ENCODE data around the gene DAPP1. TPM values are rescaled to one million over a fixed set of nuclear protein-coding genes. Genes with fewer than 3 reads are reported as not detected.
"Not testable (repeated sequence)": the region's sequence is repeated elsewhere in the genome, so short reads cannot be mapped to it uniquely, and the experiment has no call there.

The DAPP1 gene, protein sequence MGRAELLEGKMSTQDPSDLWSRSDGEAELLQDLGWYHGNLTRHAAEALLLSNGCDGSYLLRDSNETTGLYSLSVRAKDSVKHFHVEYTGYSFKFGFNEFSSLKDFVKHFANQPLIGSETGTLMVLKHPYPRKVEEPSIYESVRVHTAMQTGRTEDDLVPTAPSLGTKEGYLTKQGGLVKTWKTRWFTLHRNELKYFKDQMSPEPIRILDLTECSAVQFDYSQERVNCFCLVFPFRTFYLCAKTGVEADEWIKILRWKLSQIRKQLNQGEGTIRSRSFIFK
- polyA plus RNA-seq (ENCODE audit: low read depth in 6 of 6), result 100 to 1,000 TPM; 114 to 255 (median 199) TPM

DNA sequence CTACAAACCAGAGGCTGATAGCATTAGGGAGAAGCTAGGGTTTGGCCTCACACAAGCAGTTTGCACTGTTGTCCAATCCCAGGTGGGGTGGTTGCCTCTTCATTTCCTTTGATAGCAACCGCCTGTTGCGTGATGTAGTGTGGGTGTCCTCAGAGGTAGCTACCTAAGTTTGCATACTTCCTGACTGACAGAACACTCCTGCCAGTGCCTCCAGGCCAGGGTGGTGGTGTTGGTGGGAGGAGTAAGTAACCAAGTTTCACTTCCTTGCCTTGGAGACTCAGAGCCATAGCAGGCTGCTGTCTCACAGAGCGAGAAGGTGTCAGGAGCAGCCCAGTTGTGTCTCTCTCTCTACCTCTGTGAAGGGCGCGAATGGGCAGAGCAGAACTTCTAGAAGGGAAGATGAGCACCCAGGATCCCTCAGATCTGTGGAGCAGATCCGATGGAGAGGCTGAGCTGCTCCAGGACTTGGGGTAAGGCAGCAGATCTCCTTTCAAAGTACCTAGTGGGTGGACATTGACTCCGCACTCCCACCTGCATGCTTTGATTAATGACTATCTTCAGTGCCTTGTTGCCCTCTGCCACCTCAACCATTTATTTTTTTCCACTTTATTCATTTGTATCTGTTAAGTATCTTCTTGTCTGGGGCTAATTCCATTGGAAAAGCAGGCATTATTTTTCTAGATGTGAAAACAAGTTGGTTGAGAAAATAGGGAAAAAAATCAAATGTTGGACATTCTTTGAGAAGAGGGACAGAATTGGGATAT lies at the start of gene DAPP1:
DAPP1 (plus strand) TSS at position 283 of the 764 bp plus-strand sequence; CDS start at position 370, 87 bp downstream.
- Mint-ChIP-seq H3K36me3 (peaks cover 0 to 11% of the 10 kb centered on the region in 2 donors), H3K4me3 (peak within 1 kb of the TSS; percentile 90 to 98 (median 93)), H3K27ac (peak within 1 kb of the TSS; percentile 93 to 99 (median 98)), H3K9me3 (no peaks in the 10 kb centered on the region), H3K27me3 (no peaks in the 10 kb centered on the region), H3K4me1 (peaks cover 48 to 58% (median 51%) of the 10 kb centered on the region in 3 donors)
- DNase-seq, result peak; percentile 92
- peak; percentile 90 to 91 for ATAC-seq (ENCODE audit: low read depth in 2 of 2)

DNA sequence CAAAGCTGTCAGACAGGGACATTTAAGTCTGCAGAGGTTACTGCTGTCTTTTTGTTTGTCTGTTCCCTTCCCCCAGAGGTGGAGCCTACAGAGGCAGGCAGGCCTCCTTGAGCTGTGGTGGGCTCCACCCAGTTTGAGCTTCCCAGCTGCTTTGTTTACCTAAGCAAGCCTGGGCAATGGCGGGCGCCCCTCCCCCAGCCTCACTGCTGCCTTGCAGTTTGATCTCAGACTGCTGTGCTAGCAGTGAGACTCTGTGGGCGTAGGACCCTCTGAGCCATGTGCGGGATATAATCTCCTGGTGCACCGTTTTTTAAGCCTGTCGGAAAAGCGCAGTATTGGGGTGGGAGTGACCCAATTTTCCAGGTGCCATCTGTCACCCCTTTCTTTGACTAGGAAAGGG lies 45.8 kb upstream of the DAPP1 start:
- H3K4me3 Mint-ChIP-seq; H3K27ac Mint-ChIP-seq; H3K4me1 Mint-ChIP-seq; DNase-seq; ATAC-seq (ENCODE audit: low read depth in 2 of 2): not testable (repeated sequence)
- Mint-ChIP-seq H3K36me3 (peaks cover 7 to 14% of the 10 kb centered on the region in 2 donors), H3K9me3 (peaks cover 7 to 21% (median 15%) of the 10 kb centered on the region in 7 donors), H3K27me3 (peaks cover 10 to 35% (median 28%) of the 10 kb centered on the region in 3 donors)

DNA sequence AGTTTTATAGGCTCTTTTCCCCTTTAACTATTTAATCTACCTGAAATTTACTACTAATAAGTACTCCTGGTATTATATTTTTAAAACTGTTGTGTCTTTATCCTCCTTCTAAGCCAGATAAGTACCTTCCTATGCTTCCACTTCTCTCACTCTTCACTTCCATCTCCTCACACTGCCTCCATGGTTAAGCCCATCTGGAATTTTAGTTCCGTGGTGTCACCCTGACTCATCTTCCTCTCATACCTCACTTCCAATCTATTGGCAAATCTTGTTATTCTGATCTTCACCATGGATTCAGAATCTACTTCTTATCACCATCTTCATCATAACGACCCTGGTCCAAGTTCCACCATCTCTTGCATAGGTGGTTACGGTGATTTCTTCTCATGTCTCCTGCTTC lies 32.7 kb upstream of the DAPP1 start:
- peaks cover 0 to 4% (median 0%) of the 10 kb centered on the region in 7 donors for H3K9me3 Mint-ChIP-seq
- DNase-seq (no peak), ATAC-seq (ENCODE audit: low read depth in 2 of 2) (no peak)
- H3K4me3 Mint-ChIP-seq, result no peak overlapping the region
- H3K4me1 Mint-ChIP-seq, result no peaks in the 10 kb centered on the region
- H3K27me3 Mint-ChIP-seq, result peaks cover 12 to 24% (median 14%) of the 10 kb centered on the region in 3 donors
- H3K36me3 Mint-ChIP-seq, result no peaks in the 10 kb centered on the region
- no peak overlapping the region for H3K27ac Mint-ChIP-seq

DNA sequence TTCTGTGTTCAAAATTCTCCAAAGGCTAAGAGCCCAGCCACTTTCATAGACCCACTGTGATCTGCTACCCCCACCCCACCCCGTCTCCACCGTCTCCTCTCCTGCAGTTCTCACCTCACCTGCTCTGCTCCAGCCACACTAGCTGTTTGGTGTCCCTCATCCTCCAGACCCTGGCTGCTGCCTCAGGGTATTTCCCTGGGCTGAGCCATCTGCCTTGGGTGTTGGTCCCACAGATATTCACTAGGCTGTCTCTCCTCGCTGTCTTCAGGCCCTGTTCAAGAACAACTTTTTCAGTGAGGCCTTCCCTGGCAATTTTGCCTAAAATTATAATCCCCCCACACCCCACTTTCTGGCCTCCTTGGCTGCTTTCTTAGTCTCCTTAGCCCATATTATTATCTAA lies 31.8 kb upstream of the DAPP1 start:
- H3K36me3 Mint-ChIP-seq, result no peaks in the 10 kb centered on the region

DNA sequence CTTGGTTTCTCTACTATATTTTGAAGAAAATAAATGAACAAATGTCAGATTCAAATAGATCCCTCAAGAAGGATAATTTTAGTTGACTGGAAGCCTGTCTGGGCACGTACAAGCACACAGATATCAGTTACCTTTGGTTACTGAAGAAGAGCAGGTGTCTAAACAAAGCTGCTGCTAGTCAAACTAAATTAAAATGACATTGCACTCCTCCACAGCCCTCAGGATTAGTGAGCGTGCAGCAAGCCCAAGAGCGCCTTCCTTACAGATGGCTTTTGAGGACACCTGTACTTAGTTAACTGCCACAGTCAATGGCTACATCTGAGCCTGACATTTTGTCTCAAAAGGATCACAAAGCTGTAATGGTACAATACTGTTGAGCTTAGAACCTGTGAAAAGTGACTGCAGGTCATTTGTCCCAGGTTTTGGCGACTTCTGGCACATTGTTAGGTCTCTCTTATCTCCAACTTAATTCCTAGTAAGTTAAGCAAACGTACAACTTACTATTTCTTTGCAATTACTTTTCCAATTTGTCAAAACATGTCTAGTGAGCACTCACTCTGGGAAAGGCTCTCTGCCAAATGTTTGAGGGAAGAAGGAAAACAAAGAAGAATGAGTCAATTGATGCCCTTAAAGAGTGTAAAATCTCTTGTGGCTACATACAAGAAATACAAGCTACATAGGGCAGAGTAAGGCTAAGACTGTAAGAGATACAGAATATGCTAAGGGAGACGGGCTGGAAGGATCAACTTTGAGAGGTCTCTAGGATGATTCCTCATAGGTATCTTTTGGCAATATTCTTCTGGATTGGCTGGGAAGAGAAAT lies 25.6 kb upstream of the DAPP1 start:
- DNase-seq, result no peak
- Mint-ChIP-seq H3K4me3 (no peak overlapping the region), H3K9me3 (peaks cover 0 to 10% (median 4%) of the 10 kb centered on the region in 7 donors), H3K27ac (no peak overlapping the region), H3K36me3 (no peaks in the 10 kb centered on the region), H3K4me1 (no peaks in the 10 kb centered on the region), H3K27me3 (peaks cover 45 to 55% (median 51%) of the 10 kb centered on the region in 3 donors)
- no peak for ATAC-seq (ENCODE audit: low read depth in 2 of 2)

More for the DNA sequence above, 31.8 kb upstream of the DAPP1 start:
- H3K4me3 Mint-ChIP-seq, result no peak overlapping the region
- H3K27me3 Mint-ChIP-seq, result peaks cover 18 to 32% (median 23%) of the 10 kb centered on the region in 3 donors
- H3K4me1 Mint-ChIP-seq, result no peaks in the 10 kb centered on the region
- peak overlapping the region in 1 of 6 donors; percentile 79 for H3K27ac Mint-ChIP-seq
- DNase-seq, result no peak
- H3K9me3 Mint-ChIP-seq, result peaks cover 0 to 2% (median 0%) of the 10 kb centered on the region in 7 donors
- ATAC-seq (ENCODE audit: low read depth in 2 of 2), result no peak

DNA sequence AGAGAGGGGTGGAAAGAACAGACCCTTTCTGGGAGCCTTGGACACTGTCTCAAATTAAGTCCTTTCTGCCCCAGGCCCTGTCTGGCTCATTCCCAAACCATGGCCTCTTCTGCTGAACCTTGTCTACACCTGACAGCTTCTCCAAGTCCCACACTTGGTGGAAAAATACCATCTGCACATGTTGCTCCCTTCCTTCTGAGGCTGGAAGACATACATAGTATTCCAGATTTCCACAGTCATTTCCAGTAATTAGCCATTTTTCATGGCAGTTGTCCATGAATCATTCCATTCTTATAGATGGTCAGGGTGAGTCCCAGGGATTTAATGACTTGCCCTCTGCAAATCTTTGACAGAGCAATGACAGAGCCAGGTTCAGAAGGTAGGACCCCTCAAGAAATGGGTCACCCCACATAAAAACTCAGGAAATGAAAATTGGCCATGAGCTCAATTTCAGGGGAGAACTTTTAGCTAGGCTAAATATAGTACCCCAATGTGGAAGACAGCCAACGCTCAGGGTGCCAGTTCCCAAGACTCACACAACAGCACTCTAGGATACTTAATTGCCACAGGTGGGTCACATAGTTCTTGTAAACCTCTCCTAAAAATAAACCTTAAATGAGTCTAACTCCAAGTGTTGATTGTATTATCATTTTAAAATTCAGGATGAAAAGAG lies 16.2 kb upstream of the DAPP1 start:
- Mint-ChIP-seq H3K36me3 (no peaks in the 10 kb centered on the region), H3K4me3 (no peak overlapping the region), H3K9me3 (peaks cover 0 to 8% (median 4%) of the 10 kb centered on the region in 7 donors), H3K4me1 (no peaks in the 10 kb centered on the region), H3K27me3 (peaks cover 36 to 73% (median 67%) of the 10 kb centered on the region in 3 donors), H3K27ac (no peak overlapping the region)
- DNase-seq (no peak), ATAC-seq (ENCODE audit: low read depth in 2 of 2) (no peak)

DNA sequence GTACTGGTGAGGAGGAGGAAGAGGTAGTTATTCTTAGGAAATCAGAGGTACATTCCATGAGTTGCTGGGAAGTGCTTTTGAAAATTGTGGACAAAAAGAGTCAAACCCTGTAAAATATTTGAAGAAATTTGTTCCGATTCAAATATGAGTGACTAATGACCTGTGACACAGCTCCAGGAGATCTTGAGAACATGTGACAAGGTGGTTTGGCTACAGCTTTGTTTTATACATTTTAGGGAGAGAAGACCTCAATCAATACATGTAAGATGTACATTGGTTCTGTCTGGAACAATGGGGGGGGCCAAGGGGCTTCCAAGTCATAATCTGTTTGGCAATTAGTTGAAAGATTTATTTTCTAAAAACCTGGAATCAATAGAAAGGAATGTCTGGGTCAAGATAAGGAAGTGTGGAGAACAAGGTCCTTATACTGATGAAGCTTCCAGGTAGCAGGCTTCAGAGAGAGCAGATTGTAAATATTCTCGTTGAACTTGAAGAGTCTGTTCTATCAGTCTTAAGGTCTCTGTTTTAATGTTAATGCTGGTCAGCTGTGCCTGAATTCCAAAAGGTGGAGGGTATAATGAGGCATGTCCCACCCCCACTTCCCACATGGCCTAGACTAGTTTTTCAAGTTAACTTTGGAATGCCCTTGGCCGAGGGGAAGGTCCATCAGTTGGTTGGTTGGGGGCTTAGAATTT lies 15.5 kb upstream of the DAPP1 start:
- no peak for DNase-seq
- peaks cover 33 to 66% (median 63%) of the 10 kb centered on the region in 3 donors for H3K27me3 Mint-ChIP-seq
- H3K4me1 Mint-ChIP-seq, result no peaks in the 10 kb centered on the region
- ATAC-seq (ENCODE audit: low read depth in 2 of 2), result no peak
- no peaks in the 10 kb centered on the region for H3K36me3 Mint-ChIP-seq
- no peak overlapping the region for H3K4me3 Mint-ChIP-seq
- no peak overlapping the region for H3K27ac Mint-ChIP-seq
- H3K9me3 Mint-ChIP-seq, result peaks cover 0 to 8% (median 4%) of the 10 kb centered on the region in 7 donors

DNA sequence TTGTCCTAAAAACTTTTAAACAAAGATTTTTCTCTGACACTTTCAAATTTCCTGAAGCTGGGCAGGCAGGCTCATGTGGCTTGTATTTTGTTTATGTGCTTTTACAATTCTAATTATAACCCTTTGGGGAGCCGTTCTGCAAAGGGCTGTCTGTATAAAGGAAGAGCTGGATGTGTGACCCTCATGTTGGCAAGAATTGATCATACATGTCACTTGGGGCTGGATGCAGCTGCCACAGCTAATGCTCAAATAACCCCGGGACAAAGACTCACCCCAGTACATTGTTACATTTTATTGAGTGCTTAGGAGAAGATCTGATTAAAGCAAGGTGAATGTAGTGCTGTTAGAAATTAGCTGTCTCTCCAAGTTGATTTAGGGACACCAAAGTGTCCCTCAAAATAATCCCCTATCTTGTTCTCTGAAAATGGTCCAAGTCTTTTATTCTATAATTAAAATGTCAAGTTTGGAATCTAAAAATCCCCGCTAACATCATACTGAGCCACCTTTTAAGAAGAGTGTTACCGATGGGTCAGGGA lies 13.0 kb upstream of the DAPP1 start:
- Mint-ChIP-seq H3K9me3 (peaks cover 0 to 3% (median 0%) of the 10 kb centered on the region in 7 donors), H3K4me3 (no peak overlapping the region), H3K4me1 (peaks cover 5 to 6% (median 5%) of the 10 kb centered on the region in 3 donors), H3K27ac (no peak overlapping the region), H3K27me3 (peaks cover 33 to 47% (median 45%) of the 10 kb centered on the region in 3 donors), H3K36me3 (no peaks in the 10 kb centered on the region)
- no peak for DNase-seq
- ATAC-seq (ENCODE audit: low read depth in 2 of 2), result no peak

DNA sequence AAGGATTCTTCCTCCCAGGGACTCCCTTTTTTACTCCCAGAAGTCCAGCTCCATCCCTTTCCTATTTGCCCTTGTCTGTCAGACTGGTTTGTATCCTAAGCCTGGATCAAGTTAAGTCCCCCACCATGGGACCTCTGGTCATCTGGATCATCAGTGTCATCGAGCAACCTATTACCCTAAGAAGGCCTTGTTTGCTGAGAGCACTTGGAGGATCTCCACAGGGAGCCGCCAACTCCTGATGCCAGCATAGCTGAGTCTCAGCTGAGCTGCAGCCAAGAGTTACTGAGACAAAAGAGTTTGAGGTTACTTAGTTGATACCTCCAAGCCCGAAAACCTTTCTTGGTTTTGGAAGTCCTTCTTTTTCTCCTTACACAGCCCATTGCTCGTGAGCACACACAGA lies 10.1 kb upstream of the DAPP1 start:
- DNase-seq (no peak), ATAC-seq (ENCODE audit: low read depth in 2 of 2) (no peak)
- Mint-ChIP-seq H3K4me3 (no peak overlapping the region), H3K4me1 (peaks cover 5 to 11% (median 6%) of the 10 kb centered on the region in 3 donors), H3K27me3 (peaks cover 19 to 28% (median 25%) of the 10 kb centered on the region in 3 donors), H3K36me3 (no peaks in the 10 kb centered on the region), H3K9me3 (no peaks in the 10 kb centered on the region), H3K27ac (no peak overlapping the region)

DNA sequence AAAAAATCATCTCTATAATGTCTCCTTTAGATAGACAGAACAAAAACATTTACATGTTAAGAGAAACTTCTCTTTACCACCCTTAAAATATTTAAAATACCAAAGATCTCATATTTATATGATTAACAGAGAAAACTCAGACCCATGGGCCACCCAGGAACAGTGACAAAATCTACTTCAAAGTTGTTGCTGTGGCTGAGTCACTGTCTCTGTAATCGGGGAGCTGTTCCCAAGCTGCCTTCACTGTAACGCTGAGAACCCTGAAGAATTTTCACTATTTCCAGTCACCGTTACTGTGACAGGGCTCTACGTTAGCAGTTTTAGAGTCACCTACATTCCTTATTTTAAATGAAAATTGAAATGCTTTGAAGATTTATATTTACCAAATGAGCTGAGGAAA lies 9.0 kb upstream of the DAPP1 start:
- no peaks in the 10 kb centered on the region for H3K36me3 Mint-ChIP-seq
- no peak overlapping the region for H3K4me3 Mint-ChIP-seq
- no peak overlapping the region for H3K27ac Mint-ChIP-seq
- H3K4me1 Mint-ChIP-seq, result peaks cover 10 to 15% (median 12%) of the 10 kb centered on the region in 3 donors
- DNase-seq, result no peak
- ATAC-seq (ENCODE audit: low read depth in 2 of 2), result no peak
- peaks cover 10 to 22% (median 14%) of the 10 kb centered on the region in 3 donors for H3K27me3 Mint-ChIP-seq
- no peaks in the 10 kb centered on the region for H3K9me3 Mint-ChIP-seq

DNA sequence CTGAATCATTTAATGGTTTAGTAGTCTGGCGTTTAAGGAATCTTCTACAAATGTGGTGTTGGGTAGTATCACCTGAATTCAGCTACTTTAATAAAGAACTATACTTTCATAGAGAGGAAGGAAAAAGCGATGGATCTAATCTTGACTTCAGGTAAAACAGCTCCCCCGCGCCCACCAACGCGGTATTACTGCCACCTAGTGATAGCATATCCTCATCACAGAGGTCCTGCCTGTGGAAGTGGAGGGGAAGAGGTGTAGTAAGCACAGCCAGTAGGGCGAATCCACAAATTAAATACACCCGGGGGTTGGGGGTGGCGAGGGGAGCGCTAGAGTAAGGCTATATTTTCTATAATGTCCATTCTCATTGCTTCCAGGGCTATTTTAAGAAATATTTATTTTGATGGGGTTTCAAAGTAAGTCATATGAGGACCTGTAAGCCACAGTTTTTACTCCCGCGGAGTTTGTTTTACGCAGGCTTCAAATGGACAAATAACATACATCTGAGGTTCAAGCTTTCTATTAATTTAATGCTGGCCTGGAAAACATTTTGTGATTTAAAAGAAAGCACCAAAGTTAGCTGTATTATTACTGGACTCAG lies 8.3 kb upstream of the DAPP1 start:
- Mint-ChIP-seq H3K4me1 (peaks cover 10 to 17% (median 15%) of the 10 kb centered on the region in 3 donors), H3K27ac (peak overlapping the region in 3 of 6 donors; percentile 15 to 80 (median 18)), H3K36me3 (no peaks in the 10 kb centered on the region), H3K4me3 (peak overlapping the region in 2 of 8 donors; percentile 24 to 51), H3K9me3 (no peaks in the 10 kb centered on the region), H3K27me3 (peaks cover 9 to 19% (median 11%) of the 10 kb centered on the region in 3 donors)
- peak; percentile 94 to 95 for ATAC-seq (ENCODE audit: low read depth in 2 of 2)
- peak; percentile 68 for DNase-seq
